Spleen (tissue), 7 donors: ENCODE measurements around the gene GPER1.

Source experiments
- POLR2A ChIP-seq, 3 donors: fragments of 450-650 bp; IDR thresholded peaks; one replicate each; pipeline ENCODE4 v1.5.1; 2017; ENCODE audit warnings: antibody characterized with exemption in 3 of 3, mild to moderate bottlenecking in 1 of 3
- POLR2AphosphoS5 ChIP-seq, 3 donors: sonication (generic); formaldehyde crosslinking; IDR thresholded peaks; one replicate each; pipeline ENCODE4 v1.5.1; 2017; ENCODE audit warnings: antibody characterized with exemption in 3 of 3
- TF ChIP-seq, protein P1 (sequence below), 11 experiments: fragments of 200-600 bp in 7 of 11; fragments of 450-650 bp in 4 of 11; sonication (generic) in 4 of 11; IDR thresholded peaks in 8 of 11; conservative IDR thresholded peaks in 3 of 11; 1 replicate in 7 of 11; 2 replicates in 4 of 11; pipeline versions ENCODE4 v1.4.0 to v1.8.0; 2016 to 2021; ENCODE audit warnings: antibody characterized with exemption in 11 of 11, inconsistent platforms in 4 of 11, mild to moderate bottlenecking in 1 of 11
- donor health status: DM: no; HTN: no; CAD: no; lungs with moderate emphysema.
- donor health status: DM: no; HTN: no; CAD: no.
- donor health status: DM: no; HTN: no; CAD: no.

DNA sequence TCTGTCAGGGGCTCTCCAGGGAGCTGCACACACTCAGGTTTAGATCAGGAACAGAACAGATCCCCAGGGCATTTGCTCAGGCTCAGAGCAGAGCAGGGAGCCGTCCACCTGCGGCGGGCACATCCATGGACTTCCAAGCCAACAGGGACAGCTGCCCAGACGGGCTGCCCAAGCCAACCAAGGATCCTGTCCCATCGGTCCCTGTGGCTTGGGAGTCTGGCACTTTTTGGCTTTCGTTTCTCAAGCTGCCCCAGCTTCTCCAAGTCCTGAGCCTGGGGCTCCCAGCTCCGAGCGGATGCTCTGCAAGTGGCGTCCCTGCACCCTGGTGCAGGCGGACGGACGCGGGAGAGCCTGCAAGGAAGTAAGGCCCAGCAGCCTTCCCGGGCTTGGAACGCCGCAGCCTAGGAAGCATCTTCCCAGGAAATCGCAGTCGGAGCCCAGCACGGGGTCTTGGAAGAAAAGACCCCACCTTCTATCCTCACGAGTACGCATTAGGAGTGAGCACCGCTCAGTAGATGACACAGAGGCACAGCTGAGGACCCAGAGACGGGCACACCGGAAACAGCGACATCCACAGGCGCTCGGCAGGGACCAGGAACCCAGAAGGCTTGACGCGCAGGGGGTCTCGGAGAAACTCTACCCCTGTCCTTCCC lies 37.5 kb upstream of the GPER1 start:
- TF ChIP-seq, protein P1, sequence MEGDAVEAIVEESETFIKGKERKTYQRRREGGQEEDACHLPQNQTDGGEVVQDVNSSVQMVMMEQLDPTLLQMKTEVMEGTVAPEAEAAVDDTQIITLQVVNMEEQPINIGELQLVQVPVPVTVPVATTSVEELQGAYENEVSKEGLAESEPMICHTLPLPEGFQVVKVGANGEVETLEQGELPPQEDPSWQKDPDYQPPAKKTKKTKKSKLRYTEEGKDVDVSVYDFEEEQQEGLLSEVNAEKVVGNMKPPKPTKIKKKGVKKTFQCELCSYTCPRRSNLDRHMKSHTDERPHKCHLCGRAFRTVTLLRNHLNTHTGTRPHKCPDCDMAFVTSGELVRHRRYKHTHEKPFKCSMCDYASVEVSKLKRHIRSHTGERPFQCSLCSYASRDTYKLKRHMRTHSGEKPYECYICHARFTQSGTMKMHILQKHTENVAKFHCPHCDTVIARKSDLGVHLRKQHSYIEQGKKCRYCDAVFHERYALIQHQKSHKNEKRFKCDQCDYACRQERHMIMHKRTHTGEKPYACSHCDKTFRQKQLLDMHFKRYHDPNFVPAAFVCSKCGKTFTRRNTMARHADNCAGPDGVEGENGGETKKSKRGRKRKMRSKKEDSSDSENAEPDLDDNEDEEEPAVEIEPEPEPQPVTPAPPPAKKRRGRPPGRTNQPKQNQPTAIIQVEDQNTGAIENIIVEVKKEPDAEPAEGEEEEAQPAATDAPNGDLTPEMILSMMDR (IDR thresholded peaks at IDR 0.05 in 8 of 11, conservative IDR thresholded peaks at IDR 0.05 in 3 of 11): no peak
- no peak for TF ChIP-seq POLR2AphosphoS5 (IDR thresholded peaks at IDR 0.05)
- no peak for TF ChIP-seq POLR2A (IDR thresholded peaks at IDR 0.05)
